Testis (tissue), 2 donors: ENCODE results near the gene EXOC3L4.

Experiments used
- CTCF ChIP-seq, 3 experiments: fragments of 450-650 bp in 2 of 3; fragments of 200-600 bp in 1 of 3; sonication (generic) in 1 of 3; IDR thresholded peaks; one replicate each; pipeline ENCODE4 v1.5.1; 2016 to 2019; ENCODE audit warnings: antibody characterized with exemption in 3 of 3, mild to moderate bottlenecking in 2 of 3, moderate library complexity in 1 of 3
- POLR2A ChIP-seq: fragments of 450-650 bp; IDR thresholded peaks from one replicate; pipeline ENCODE4 v1.6.1; 2017; ENCODE audit warnings: antibody characterized with exemption, mild to moderate bottlenecking, moderate library complexity

- no peak for TF ChIP-seq CTCF (IDR thresholded peaks at IDR 0.05)
- no peak for TF ChIP-seq POLR2A
These were observed 5.3 kb downstream of the EXOC3L4 start for GRCh38 chr14:103099733-103100280.
